ENCODE results near the gene TEX26.
"Not testable (repeated sequence)": the region's sequence is repeated elsewhere in the genome, so short reads cannot be mapped to it uniquely, and the experiment has no call there.

The TEX26 gene

GRCh38 chr13:30924721-30925120 lies 7.7 kb upstream of the TEX26 start:
- Histone ChIP-seq H3K4me1 (ENCODE audit: control insufficient read depth, insufficient read depth, low read length) (no peaks in the 10 kb centered on the region), H3K9me3 (ENCODE audit: control insufficient read depth, insufficient read depth, low read length) (no peaks in the 10 kb centered on the region), H3K4me3 (ENCODE audit: low read depth, low read length) (no peak overlapping the region), H3K9ac (ENCODE audit: low read depth, low read length) (no peak overlapping the region), H3K27me3 (ENCODE audit: control insufficient read depth, insufficient read depth, low read length) (no peaks in the 10 kb centered on the region), H3K36me3 (ENCODE audit: control insufficient read depth, insufficient read depth, low read length) (no peaks in the 10 kb centered on the region)

- Histone ChIP-seq H3K4me3 (ENCODE audit: low read depth, low read length) (no peak overlapping the region), H3K9ac (ENCODE audit: low read depth, low read length) (no peak overlapping the region), H3K4me1 (ENCODE audit: control insufficient read depth, insufficient read depth, low read length) (no peaks in the 10 kb centered on the region), H3K27me3 (ENCODE audit: control insufficient read depth, insufficient read depth, low read length) (no peaks in the 10 kb centered on the region), H3K36me3 (ENCODE audit: control insufficient read depth, insufficient read depth, low read length) (no peaks in the 10 kb centered on the region), H3K9me3 (ENCODE audit: control insufficient read depth, insufficient read depth, low read length) (no peaks in the 10 kb centered on the region)
Observed at GRCh38 chr13:30925429-30925828, 7.0 kb upstream of the TEX26 start.

GRCh38 chr13:30926781-30927180 lies 5.7 kb upstream of the TEX26 start:
- Histone ChIP-seq H3K4me3 (ENCODE audit: low read depth, low read length) (no peak overlapping the region), H3K27me3 (ENCODE audit: control insufficient read depth, insufficient read depth, low read length) (peaks cover 9% of the 10 kb centered on the region), H3K9ac (ENCODE audit: low read depth, low read length) (no peak overlapping the region), H3K9me3 (ENCODE audit: control insufficient read depth, insufficient read depth, low read length) (no peaks in the 10 kb centered on the region), H3K4me1 (ENCODE audit: control insufficient read depth, insufficient read depth, low read length) (no peaks in the 10 kb centered on the region), H3K36me3 (ENCODE audit: control insufficient read depth, insufficient read depth, low read length) (no peaks in the 10 kb centered on the region)

DNA sequence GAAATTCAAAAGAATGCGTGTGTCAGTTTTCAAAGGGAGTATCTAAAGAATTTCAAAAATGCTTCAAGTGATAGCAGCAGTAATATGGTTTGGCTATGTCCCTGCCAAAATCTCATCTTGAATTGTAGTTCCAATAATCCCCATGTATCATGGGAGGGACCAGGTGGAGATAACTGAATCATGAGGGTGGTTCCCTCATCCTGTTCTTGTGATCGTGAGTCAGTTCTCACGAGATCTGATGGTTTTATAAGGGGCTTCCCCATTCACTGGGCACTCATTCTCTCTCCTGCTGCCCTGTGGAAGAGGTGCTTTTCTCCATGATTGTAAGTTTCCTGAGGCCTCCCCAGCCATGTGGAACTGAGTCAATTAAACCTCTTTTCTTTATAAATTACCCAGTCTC lies 5.3 kb upstream of the TEX26 start:
- not testable (repeated sequence) for H3K4me3 ChIP-seq (ENCODE audit: low read depth, low read length); H3K36me3 ChIP-seq (ENCODE audit: control insufficient read depth, insufficient read depth, low read length); H3K9ac ChIP-seq (ENCODE audit: low read depth, low read length); H3K4me1 ChIP-seq (ENCODE audit: control insufficient read depth, insufficient read depth, low read length); H3K9me3 ChIP-seq (ENCODE audit: control insufficient read depth, insufficient read depth, low read length)
- peaks cover 13% of the 10 kb centered on the region for H3K27me3 ChIP-seq (ENCODE audit: control insufficient read depth, insufficient read depth, low read length)

- no peaks in the 10 kb centered on the region for H3K36me3 ChIP-seq (ENCODE audit: control insufficient read depth, insufficient read depth, low read length)
- no peak overlapping the region for H3K9ac ChIP-seq (ENCODE audit: low read depth, low read length)
- no peaks in the 10 kb centered on the region for H3K9me3 ChIP-seq (ENCODE audit: control insufficient read depth, insufficient read depth, low read length)
- peaks cover 15% of the 10 kb centered on the region for H3K27me3 ChIP-seq (ENCODE audit: control insufficient read depth, insufficient read depth, low read length)
- peaks cover 2% of the 10 kb centered on the region for H3K4me1 ChIP-seq (ENCODE audit: control insufficient read depth, insufficient read depth, low read length)
- H3K4me3 ChIP-seq (ENCODE audit: low read depth, low read length): no peak overlapping the region
Observed at GRCh38 chr13:30927595-30927994, 4.9 kb upstream of the TEX26 start.

GRCh38 chr13:30928978-30929377 lies 3.5 kb upstream of the TEX26 start:
- peaks cover 27% of the 10 kb centered on the region for H3K27me3 ChIP-seq (ENCODE audit: control insufficient read depth, insufficient read depth, low read length)
- no peaks in the 10 kb centered on the region for H3K36me3 ChIP-seq (ENCODE audit: control insufficient read depth, insufficient read depth, low read length)
- H3K9ac ChIP-seq (ENCODE audit: low read depth, low read length): no peak overlapping the region
- no peaks in the 10 kb centered on the region for H3K9me3 ChIP-seq (ENCODE audit: control insufficient read depth, insufficient read depth, low read length)
- no peak overlapping the region for H3K4me3 ChIP-seq (ENCODE audit: low read depth, low read length)
- H3K4me1 ChIP-seq (ENCODE audit: control insufficient read depth, insufficient read depth, low read length): peaks cover 8% of the 10 kb centered on the region

- no peaks in the 10 kb centered on the region for H3K36me3 ChIP-seq (ENCODE audit: control insufficient read depth, insufficient read depth, low read length)
- H3K4me3 ChIP-seq (ENCODE audit: low read depth, low read length): peak overlapping the region; percentile 58
- peaks cover 27% of the 10 kb centered on the region for H3K27me3 ChIP-seq (ENCODE audit: control insufficient read depth, insufficient read depth, low read length)
- H3K9me3 ChIP-seq (ENCODE audit: control insufficient read depth, insufficient read depth, low read length): no peaks in the 10 kb centered on the region
- peaks cover 8% of the 10 kb centered on the region for H3K4me1 ChIP-seq (ENCODE audit: control insufficient read depth, insufficient read depth, low read length)
- H3K9ac ChIP-seq (ENCODE audit: low read depth, low read length): no peak overlapping the region
Observed at GRCh38 chr13:30933354-30933670, 856 bp downstream of the TEX26 start.

- Histone ChIP-seq H3K27me3 (ENCODE audit: control insufficient read depth, insufficient read depth, low read length) (peaks cover 27% of the 10 kb centered on the region), H3K9me3 (ENCODE audit: control insufficient read depth, insufficient read depth, low read length) (no peaks in the 10 kb centered on the region), H3K4me3 (ENCODE audit: low read depth, low read length) (no peak overlapping the region), H3K4me1 (ENCODE audit: control insufficient read depth, insufficient read depth, low read length) (peaks cover 8% of the 10 kb centered on the region), H3K9ac (ENCODE audit: low read depth, low read length) (no peak overlapping the region), H3K36me3 (ENCODE audit: control insufficient read depth, insufficient read depth, low read length) (no peaks in the 10 kb centered on the region)
Observed at GRCh38 chr13:30934381-30934780, 1.9 kb downstream of the TEX26 start.

DNA sequence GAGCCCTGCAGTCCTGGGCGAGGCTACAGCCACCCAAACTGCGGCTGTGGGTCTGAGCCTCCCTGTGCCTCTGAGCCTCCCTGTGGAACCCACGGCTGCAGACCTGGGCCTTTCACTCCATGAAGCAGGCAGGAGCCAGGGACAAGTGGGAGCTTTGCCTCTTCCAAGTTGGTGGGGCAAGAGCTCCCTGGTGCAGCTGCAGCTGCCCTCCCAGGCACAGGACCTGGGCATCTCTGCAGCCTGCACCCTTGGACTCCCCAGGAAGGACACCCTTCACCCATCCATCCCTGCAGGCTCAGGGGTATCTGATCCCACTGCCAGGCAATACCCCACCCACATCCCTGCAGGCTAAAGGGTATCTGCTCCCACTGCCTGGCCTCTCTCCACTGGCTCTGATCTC lies 2.3 kb downstream of the TEX26 start:
- no peak overlapping the region for H3K4me3 ChIP-seq (ENCODE audit: low read depth, low read length)

GRCh38 chr13:30936971-30937370 lies 4.5 kb downstream of the TEX26 start:
- Histone ChIP-seq H3K4me1 (ENCODE audit: control insufficient read depth, insufficient read depth, low read length) (peaks cover 8% of the 10 kb centered on the region), H3K9me3 (ENCODE audit: control insufficient read depth, insufficient read depth, low read length) (no peaks in the 10 kb centered on the region), H3K9ac (ENCODE audit: low read depth, low read length) (no peak overlapping the region), H3K4me3 (ENCODE audit: low read depth, low read length) (no peak overlapping the region), H3K36me3 (ENCODE audit: control insufficient read depth, insufficient read depth, low read length) (no peaks in the 10 kb centered on the region), H3K27me3 (ENCODE audit: control insufficient read depth, insufficient read depth, low read length) (peaks cover 16% of the 10 kb centered on the region)

More for the DNA sequence above, 2.3 kb downstream of the TEX26 start:
- Histone ChIP-seq H3K9me3 (ENCODE audit: control insufficient read depth, insufficient read depth, low read length) (no peaks in the 10 kb centered on the region), H3K4me1 (ENCODE audit: control insufficient read depth, insufficient read depth, low read length) (peaks cover 8% of the 10 kb centered on the region), H3K27me3 (ENCODE audit: control insufficient read depth, insufficient read depth, low read length) (peaks cover 27% of the 10 kb centered on the region), H3K36me3 (ENCODE audit: control insufficient read depth, insufficient read depth, low read length) (no peaks in the 10 kb centered on the region), H3K9ac (ENCODE audit: low read depth, low read length) (no peak overlapping the region)

DNA sequence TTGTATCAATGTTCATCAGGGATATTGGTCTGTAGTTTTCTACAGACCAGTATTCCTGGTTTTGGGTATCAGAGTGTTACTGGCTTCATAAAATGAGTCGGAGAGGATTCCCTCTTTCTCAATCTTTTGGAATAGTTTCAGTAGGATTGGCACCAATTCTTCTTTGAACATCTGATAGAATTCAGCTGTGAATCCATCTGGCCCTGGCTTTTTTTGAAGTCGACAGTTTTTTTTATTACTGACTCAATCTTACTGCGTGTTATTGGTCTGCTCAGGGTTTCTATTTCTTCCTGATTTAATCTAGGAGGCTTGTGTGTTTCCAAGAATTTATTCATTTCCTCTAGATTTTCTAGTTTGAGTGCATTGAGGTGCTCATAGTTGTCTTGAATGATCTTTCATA lies 11.4 kb downstream of the TEX26 start:
- no peaks in the 10 kb centered on the region for H3K4me1 ChIP-seq (ENCODE audit: control insufficient read depth, insufficient read depth, low read length)
- H3K9ac ChIP-seq (ENCODE audit: low read depth, low read length): no peak overlapping the region
- no peaks in the 10 kb centered on the region for H3K27me3 ChIP-seq (ENCODE audit: control insufficient read depth, insufficient read depth, low read length)
- no peaks in the 10 kb centered on the region for H3K36me3 ChIP-seq (ENCODE audit: control insufficient read depth, insufficient read depth, low read length)
- H3K9me3 ChIP-seq (ENCODE audit: control insufficient read depth, insufficient read depth, low read length): no peaks in the 10 kb centered on the region
- no peak overlapping the region for H3K4me3 ChIP-seq (ENCODE audit: low read depth, low read length)

GRCh38 chr13:30957258-30957943 lies 24.9 kb downstream of the TEX26 start:
- H3K36me3 ChIP-seq (ENCODE audit: control insufficient read depth, insufficient read depth, low read length): no peaks in the 10 kb centered on the region
- H3K27me3 ChIP-seq (ENCODE audit: control insufficient read depth, insufficient read depth, low read length): no peaks in the 10 kb centered on the region
- H3K4me3 ChIP-seq (ENCODE audit: low read depth, low read length): no peak overlapping the region
- H3K9ac ChIP-seq (ENCODE audit: low read depth, low read length): no peak overlapping the region
- H3K9me3 ChIP-seq (ENCODE audit: control insufficient read depth, insufficient read depth, low read length): no peaks in the 10 kb centered on the region
- no peaks in the 10 kb centered on the region for H3K4me1 ChIP-seq (ENCODE audit: control insufficient read depth, insufficient read depth, low read length)

All from iPS-15b (cell line).